IPS-15b (cell line): ENCODE data around the gene OPN3.

Experiments
- H3K27me3 ChIP-seq: one replicate; pipeline ENCODE4 v1.6.1; 2013; ENCODE audit warnings: low read length; ENCODE audit not compliant: control insufficient read depth, insufficient read depth
- H3K36me3 ChIP-seq: one replicate; pipeline ENCODE4 v1.6.1; 2013; ENCODE audit warnings: low read length; ENCODE audit not compliant: control insufficient read depth, insufficient read depth
- H3K4me1 ChIP-seq: one replicate; pipeline ENCODE4 v1.6.1; 2013; ENCODE audit warnings: mild to moderate bottlenecking, low read length; ENCODE audit not compliant: control insufficient read depth, insufficient read depth
- H3K4me3 ChIP-seq: one replicate; pipeline ENCODE4 v1.5.1; 2013; ENCODE audit warnings: low read depth, low read length
- H3K9ac ChIP-seq: one replicate; pipeline ENCODE4 v1.6.1; 2013; ENCODE audit warnings: low read depth, mild to moderate bottlenecking, low read length
- H3K9me3 ChIP-seq: one replicate; pipeline ENCODE4 v1.6.1; 2013; ENCODE audit warnings: mild to moderate bottlenecking, low read length; ENCODE audit not compliant: control insufficient read depth, insufficient read depth

OPN3 gene

GRCh38 chr1:241631674-241632073 lies 8.5 kb downstream of the OPN3 start:
- H3K4me3 ChIP-seq: no peak overlapping the region
- H3K4me1 ChIP-seq: peaks cover 5% of the 10 kb centered on the region
- no peaks in the 10 kb centered on the region for H3K9me3 ChIP-seq
- H3K27me3 ChIP-seq: no peaks in the 10 kb centered on the region
- no peak overlapping the region for H3K9ac ChIP-seq
- peaks cover 3% of the 10 kb centered on the region for H3K36me3 ChIP-seq

DNA sequence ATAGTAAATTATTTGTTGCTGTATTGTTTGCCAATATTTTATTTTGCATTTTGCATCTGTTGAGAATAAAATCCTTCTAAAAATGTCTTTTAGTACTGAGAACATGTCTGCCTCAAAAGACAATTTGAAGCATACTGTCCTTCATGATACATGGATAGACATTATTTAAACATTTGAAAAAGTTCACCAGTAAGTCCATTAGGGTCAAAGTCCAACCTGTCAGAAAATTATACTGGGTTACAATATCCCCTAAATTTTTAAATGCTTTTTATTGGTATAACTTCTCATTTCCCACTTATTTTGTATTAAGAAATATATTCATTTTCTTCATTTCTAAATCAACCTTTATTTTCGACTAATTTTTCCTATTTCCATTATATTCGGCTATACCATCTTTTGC lies 9.3 kb downstream of the OPN3 start:
- Histone ChIP-seq H3K9me3 (no peaks in the 10 kb centered on the region), H3K4me3 (no peak overlapping the region), H3K27me3 (no peaks in the 10 kb centered on the region), H3K4me1 (peaks cover 5% of the 10 kb centered on the region), H3K36me3 (peaks cover 3% of the 10 kb centered on the region), H3K9ac (no peak overlapping the region)

DNA sequence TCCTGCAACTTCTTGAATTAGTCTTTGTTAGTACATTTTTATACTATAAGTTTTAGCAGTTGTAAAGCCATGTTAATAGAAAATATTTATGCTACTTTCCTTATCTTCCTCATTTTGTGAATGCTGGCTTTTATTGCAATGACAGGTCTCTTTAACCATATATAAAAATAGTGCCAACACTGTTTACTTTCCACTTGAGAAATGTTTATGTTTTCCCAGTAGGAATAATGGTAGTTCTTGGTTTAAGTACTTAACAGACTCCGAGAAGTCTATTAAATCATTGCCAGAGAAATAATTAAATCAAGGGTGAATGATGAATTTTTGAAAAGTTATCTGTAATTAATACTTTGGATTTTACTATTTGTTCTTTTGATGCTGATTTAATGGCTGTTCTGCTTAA lies 9.7 kb downstream of the OPN3 start:
- peaks cover 5% of the 10 kb centered on the region for H3K4me1 ChIP-seq
- no peak overlapping the region for H3K9ac ChIP-seq
- H3K27me3 ChIP-seq: no peaks in the 10 kb centered on the region
- H3K36me3 ChIP-seq: peaks cover 3% of the 10 kb centered on the region
- no peak overlapping the region for H3K4me3 ChIP-seq
- H3K9me3 ChIP-seq: no peaks in the 10 kb centered on the region

DNA sequence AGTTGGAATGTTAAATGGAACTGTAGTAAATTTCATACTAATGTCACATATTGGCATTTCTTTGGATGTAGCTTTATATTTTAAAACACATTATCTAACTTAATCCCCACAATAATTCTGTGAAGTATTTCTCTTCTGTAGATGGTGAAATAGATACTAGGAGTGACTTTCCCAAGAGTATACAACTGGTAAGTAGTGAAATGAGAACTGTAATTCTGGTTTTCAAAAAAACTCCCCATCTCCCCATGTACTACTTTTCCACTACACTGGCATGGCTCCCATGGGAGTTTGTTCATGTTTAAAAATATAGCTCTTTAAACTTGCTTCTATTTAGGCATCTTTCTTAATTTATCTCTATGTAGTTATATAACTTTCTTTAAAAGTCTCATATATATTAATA lies 10.2 kb downstream of the OPN3 start:
- Histone ChIP-seq H3K9me3 (no peaks in the 10 kb centered on the region), H3K36me3 (peaks cover under 1% of the 10 kb centered on the region), H3K27me3 (no peaks in the 10 kb centered on the region), H3K9ac (no peak overlapping the region), H3K4me1 (peaks cover 5% of the 10 kb centered on the region), H3K4me3 (no peak overlapping the region)

- H3K27me3 ChIP-seq: no peaks in the 10 kb centered on the region
- H3K9ac ChIP-seq: no peak overlapping the region
- no peaks in the 10 kb centered on the region for H3K9me3 ChIP-seq
- no peak overlapping the region for H3K4me3 ChIP-seq
- H3K4me1 ChIP-seq: peaks cover 5% of the 10 kb centered on the region
- no peaks in the 10 kb centered on the region for H3K36me3 ChIP-seq
Measured at GRCh38 chr1:241627453-241628259, 12.5 kb downstream of the OPN3 start.

- Histone ChIP-seq H3K4me1 (peaks cover 5% of the 10 kb centered on the region), H3K36me3 (no peaks in the 10 kb centered on the region), H3K9ac (no peak overlapping the region), H3K27me3 (no peaks in the 10 kb centered on the region), H3K4me3 (no peak overlapping the region), H3K9me3 (no peaks in the 10 kb centered on the region)
Measured at GRCh38 chr1:241624935-241625334, 15.2 kb downstream of the OPN3 start.

DNA sequence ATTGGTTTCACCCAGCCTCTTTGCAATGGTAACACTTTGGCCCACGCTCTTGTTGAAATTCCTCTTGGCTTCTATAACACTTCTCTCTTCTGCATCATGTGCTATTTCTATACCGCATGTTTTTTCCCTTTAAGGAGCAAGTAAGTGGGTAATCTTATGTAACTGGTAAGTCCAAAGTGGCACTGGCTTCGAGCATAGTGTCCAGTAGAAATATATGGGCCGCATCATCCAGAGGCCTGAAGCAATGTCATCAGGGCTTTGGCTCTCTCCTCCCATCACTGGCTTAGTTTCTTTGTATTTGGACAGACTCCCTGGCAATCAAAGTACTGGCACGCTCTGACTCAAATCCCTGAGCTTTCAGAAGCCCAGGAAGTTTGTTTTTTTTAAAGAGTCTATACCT lies 17.5 kb downstream of the OPN3 start:
- H3K4me1 ChIP-seq: peaks cover 1% of the 10 kb centered on the region
- no peaks in the 10 kb centered on the region for H3K36me3 ChIP-seq
- no peaks in the 10 kb centered on the region for H3K27me3 ChIP-seq
- H3K4me3 ChIP-seq: no peak overlapping the region
- H3K9me3 ChIP-seq: no peaks in the 10 kb centered on the region
- no peak overlapping the region for H3K9ac ChIP-seq

DNA sequence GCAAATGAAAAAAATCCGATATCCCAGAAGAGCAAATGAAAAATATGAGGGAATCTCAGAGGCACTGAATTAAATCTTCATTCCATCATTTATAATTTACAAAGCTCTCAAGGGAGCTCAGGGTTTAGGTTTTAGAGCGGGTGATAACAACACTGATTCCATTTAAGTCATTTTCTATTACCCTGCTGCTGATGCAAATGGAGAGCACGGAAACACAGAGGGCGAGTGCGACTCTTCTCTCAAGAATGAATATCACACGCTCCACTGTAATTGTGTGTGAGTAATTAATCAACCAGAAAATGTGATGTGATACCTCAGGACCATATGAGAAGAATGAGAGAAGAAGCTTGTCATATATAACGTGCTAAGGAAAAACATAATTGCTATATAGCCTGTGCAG lies 22.7 kb downstream of the OPN3 start:
- Histone ChIP-seq H3K27me3 (no peaks in the 10 kb centered on the region), H3K9me3 (no peaks in the 10 kb centered on the region), H3K9ac (no peak overlapping the region), H3K36me3 (no peaks in the 10 kb centered on the region), H3K4me3 (no peak overlapping the region), H3K4me1 (no peaks in the 10 kb centered on the region)

DNA sequence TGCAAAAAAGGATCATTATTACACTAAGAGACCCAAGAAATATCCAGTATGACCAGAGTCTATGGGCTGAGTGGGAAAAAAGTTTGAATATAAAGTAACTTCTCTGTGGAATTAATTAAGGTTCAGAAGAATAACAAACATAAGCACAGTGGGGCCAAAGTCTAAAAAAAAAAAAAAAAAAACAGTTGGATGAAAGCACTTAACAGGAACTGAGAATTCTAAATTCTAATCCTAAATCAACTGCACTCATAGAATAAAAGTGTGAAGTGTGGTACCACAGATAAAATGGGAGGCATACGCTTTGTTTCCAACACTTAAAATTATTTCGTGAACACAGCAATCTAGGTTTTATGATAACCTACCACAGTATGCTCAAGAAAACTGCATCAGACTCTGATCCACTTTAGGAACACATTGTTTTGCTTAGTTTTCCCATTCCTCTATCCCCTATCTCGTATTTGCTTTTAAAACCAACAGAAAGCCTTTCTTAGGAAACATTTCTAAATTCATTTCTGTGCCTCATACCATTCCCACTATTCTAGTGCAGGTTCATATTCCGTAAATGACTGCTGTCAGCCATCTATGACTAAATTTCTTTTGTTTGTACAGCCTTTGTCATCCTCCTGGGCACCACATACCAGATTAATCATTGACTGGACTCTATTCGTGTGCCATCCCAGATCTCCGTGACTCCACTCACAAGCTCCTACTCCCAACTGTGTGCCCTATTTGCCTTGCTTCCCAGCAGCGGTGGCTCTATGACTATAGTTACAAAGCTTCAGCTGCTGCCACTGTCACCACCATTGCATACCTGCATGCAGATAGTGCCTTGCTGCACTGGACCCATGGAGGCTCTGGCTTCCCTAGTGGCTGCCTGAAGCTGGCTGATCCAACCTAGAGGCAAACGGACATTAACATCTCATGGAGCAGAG lies 24.9 kb downstream of the OPN3 start:
- H3K9me3 ChIP-seq: no peaks in the 10 kb centered on the region
- no peak overlapping the region for H3K9ac ChIP-seq
- H3K36me3 ChIP-seq: no peaks in the 10 kb centered on the region
- H3K4me1 ChIP-seq: no peaks in the 10 kb centered on the region
- no peak overlapping the region for H3K4me3 ChIP-seq
- no peaks in the 10 kb centered on the region for H3K27me3 ChIP-seq

DNA sequence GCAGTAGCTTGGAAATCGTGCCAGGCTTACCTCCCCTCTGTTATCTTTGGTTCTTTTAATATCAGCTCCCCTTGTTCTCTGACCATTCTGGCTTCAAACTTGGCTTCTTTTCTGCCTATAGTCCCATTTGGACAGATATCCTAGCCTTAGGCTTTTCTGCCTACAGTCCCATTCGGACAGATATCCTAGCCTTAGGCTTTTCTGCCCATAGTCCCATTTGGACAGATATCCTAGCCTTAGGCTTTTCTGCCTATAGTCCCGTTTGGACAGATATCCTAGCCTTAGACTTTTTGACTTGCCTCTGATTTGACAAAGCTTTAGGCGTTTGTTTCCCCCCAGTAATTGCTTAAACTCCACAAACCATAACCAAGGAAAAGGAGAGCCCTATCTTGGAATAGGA lies 25.6 kb downstream of the OPN3 start:
- H3K36me3 ChIP-seq: no peaks in the 10 kb centered on the region
- no peak overlapping the region for H3K9ac ChIP-seq
- H3K9me3 ChIP-seq: no peaks in the 10 kb centered on the region
- no peaks in the 10 kb centered on the region for H3K4me1 ChIP-seq
- H3K4me3 ChIP-seq: no peak overlapping the region
- no peaks in the 10 kb centered on the region for H3K27me3 ChIP-seq

GRCh38 chr1:241614144-241614543 lies 26.0 kb downstream of the OPN3 start:
- H3K9me3 ChIP-seq: no peaks in the 10 kb centered on the region

More at GRCh38 chr1:241614144-241614543, 26.0 kb downstream of the OPN3 start:
- H3K27me3 ChIP-seq: no peaks in the 10 kb centered on the region
- H3K36me3 ChIP-seq: no peaks in the 10 kb centered on the region
- H3K4me3 ChIP-seq: no peak overlapping the region
- H3K9ac ChIP-seq: no peak overlapping the region
- H3K4me1 ChIP-seq: no peaks in the 10 kb centered on the region
